ENCODE results near the gene WDR36. TPM values are rescaled to one million over a fixed set of nuclear protein-coding genes. Genes with fewer than 3 reads are reported as not detected.

WDR36 gene
- polyA plus RNA-seq, 1 of the 3 experiments (the other 2 are of a cell fraction): 6.7 TPM

GRCh38 chr5:111144352-111144930 is 52.3 kb downstream of the WDR36 start:
- CTCF ChIA-PET: no interaction called here
- H3K9me2 ChIP-seq: no peaks in the 10 kb centered on the region
- DNase-seq: no peak
- H3K9ac ChIP-seq: no peak overlapping the region
- no peaks in the 10 kb centered on the region for H3K27me3 ChIP-seq (ENCODE audit: insufficient read depth)
- no peak overlapping the region for H3K4me3 ChIP-seq (ENCODE audit: low read depth in 2 of 2, low read length in 1 of 2)
- 74% methylated on average over 1 of the region's 1 CpG for WGBS (ENCODE audit: low lambda C conversion rate)
- no peak overlapping the region for H3K27ac ChIP-seq (ENCODE audit: low read depth in 2 of 2, low read length in 1 of 2)
- no peak overlapping the region for H2AFZ ChIP-seq (ENCODE audit: low read depth)
- no peaks in the 10 kb centered on the region for H3K9me3 ChIP-seq
- TF ChIP-seq NFIC (IDR thresholded peaks at IDR 0.05; ENCODE audit: borderline replicate concordance) (no peak), JUND (IDR thresholded peaks at IDR 0.05) (no peak), MEF2A (IDR thresholded peaks at IDR 0.05; ENCODE audit: borderline replicate concordance, low read depth) (no peak), ELF1 (IDR thresholded peaks at IDR 0.05) (no peak), GATA2 (CRISPR knock-in tag; IDR thresholded peaks at IDR 0.05) (no peak), EP300 (IDR thresholded peaks at IDR 0.05; ENCODE audit: borderline replicate concordance in 1 of 2, low read depth in 1 of 2, low read length in 1 of 2) (no peak), EZH2phosphoT487 (IDR thresholded peaks at IDR 0.05; ENCODE audit: borderline replicate concordance, low read depth) (no peak), POLR2AphosphoS5 (IDR thresholded peaks at IDR 0.05; ENCODE audit: low read depth, low read length) (no peak), USF2 (IDR thresholded peaks at IDR 0.05; ENCODE audit: borderline replicate concordance, low read depth, low read length) (no peak), FOSL2 (IDR thresholded peaks at IDR 0.05; ENCODE audit: borderline replicate concordance, low read depth) (no peak)
- no peaks in the 10 kb centered on the region for H3K79me2 ChIP-seq (ENCODE audit: insufficient read depth)
- no peak overlapping the region for H3K4me2 ChIP-seq
- POLR2A ChIA-PET: no interaction called here
- H3K36me3 ChIP-seq (replicated peaks in 1 of 2; ENCODE audit: control insufficient read depth in 1 of 2, insufficient read depth in 2 of 2, low read length in 1 of 2): no peaks in the 10 kb centered on the region
- H4K20me1 ChIP-seq (ENCODE audit: insufficient read depth): no peaks in the 10 kb centered on the region
- no peaks in the 10 kb centered on the region for H3K4me1 ChIP-seq (ENCODE audit: control insufficient read depth in 1 of 2, insufficient read depth in 2 of 2, low read depth in 1 of 2, low read length in 1 of 2)
- no peaks in the 10 kb centered on the region for H3F3A ChIP-seq (replicated peaks; ENCODE audit: insufficient read depth)

DNA sequence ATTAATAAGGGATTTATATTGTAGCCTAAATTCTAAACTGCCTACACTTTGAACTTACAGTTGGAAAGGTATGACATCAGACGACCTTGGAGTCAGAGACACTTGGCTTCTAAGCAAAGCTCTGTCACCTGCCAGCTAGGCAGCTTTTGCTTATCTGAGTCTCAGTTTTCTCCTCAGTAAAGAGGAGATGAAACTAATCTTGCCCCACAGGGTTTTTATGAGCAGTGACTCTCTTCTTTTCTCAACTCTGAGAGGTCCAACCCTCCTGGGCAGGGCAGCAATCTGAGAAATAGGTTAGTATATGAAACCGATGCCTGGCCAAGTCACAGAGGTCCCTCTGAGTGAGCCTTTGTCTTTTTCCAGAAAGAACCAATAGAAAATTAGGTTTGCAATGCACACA is 53.9 kb downstream of the WDR36 start:
- DNase-seq: no peak
- Histone ChIP-seq H3K4me2 (no peak overlapping the region), H3F3A (replicated peaks; ENCODE audit: insufficient read depth) (no peaks in the 10 kb centered on the region), H3K9me2 (no peaks in the 10 kb centered on the region), H3K4me3 (ENCODE audit: low read depth in 2 of 2, low read length in 1 of 2) (no peak overlapping the region), H2AFZ (ENCODE audit: low read depth) (no peak overlapping the region), H3K27ac (ENCODE audit: low read depth in 2 of 2, low read length in 1 of 2) (no peak overlapping the region), H3K9ac (no peak overlapping the region), H3K9me3 (no peaks in the 10 kb centered on the region), H3K79me2 (ENCODE audit: insufficient read depth) (no peaks in the 10 kb centered on the region), H3K36me3 (replicated peaks in 1 of 2; ENCODE audit: control insufficient read depth in 1 of 2, insufficient read depth in 2 of 2, low read length in 1 of 2) (no peaks in the 10 kb centered on the region), H3K4me1 (ENCODE audit: control insufficient read depth in 1 of 2, insufficient read depth in 2 of 2, low read depth in 1 of 2, low read length in 1 of 2) (no peaks in the 10 kb centered on the region), H4K20me1 (ENCODE audit: insufficient read depth) (no peaks in the 10 kb centered on the region), H3K27me3 (ENCODE audit: insufficient read depth) (no peaks in the 10 kb centered on the region)
- POLR2A ChIA-PET: no interaction called here
- 68% methylated on average over 2 of the region's 2 CpGs for WGBS (ENCODE audit: low lambda C conversion rate)
- CTCF ChIA-PET: no interaction called here
- TF ChIP-seq MAX (IDR thresholded peaks at IDR 0.05; ENCODE audit: low read depth) (no peak), NFIC (IDR thresholded peaks at IDR 0.05; ENCODE audit: borderline replicate concordance) (no peak), MXI1 (IDR thresholded peaks at IDR 0.05; ENCODE audit: low read depth, low read length) (no peak), EP300 (IDR thresholded peaks at IDR 0.05; ENCODE audit: borderline replicate concordance in 1 of 2, low read depth in 1 of 2, low read length in 1 of 2) (no peak), FOSL2 (IDR thresholded peaks at IDR 0.05; ENCODE audit: borderline replicate concordance, low read depth) (no peak), FOXM1 (IDR thresholded peaks at IDR 0.05; ENCODE audit: low read depth) (no peak), IRF3 (IDR thresholded peaks at IDR 0.05; ENCODE audit: low read depth, low read length) (no peak), GABPA (IDR thresholded peaks at IDR 0.05; ENCODE audit: low read depth) (no peak), USF2 (IDR thresholded peaks at IDR 0.05; ENCODE audit: borderline replicate concordance, low read depth, low read length) (no peak), RFX5 (IDR thresholded peaks at IDR 0.05; ENCODE audit: low read length) (no peak), SMC3 (IDR thresholded peaks at IDR 0.05; ENCODE audit: low read depth, low read length) (no peak), POLR2AphosphoS5 (IDR thresholded peaks at IDR 0.05; ENCODE audit: low read depth, low read length) (no peak), TEAD4 (IDR thresholded peaks at IDR 0.05; ENCODE audit: borderline replicate concordance, insufficient read depth) (no peak), RCOR1 (IDR thresholded peaks at IDR 0.05; ENCODE audit: low read length) (no peak), JUND (IDR thresholded peaks at IDR 0.05) (no peak), TCF12 (IDR thresholded peaks at IDR 0.05) (no peak), GATA2 (CRISPR knock-in tag; IDR thresholded peaks at IDR 0.05) (no peak), PBX3 (IDR thresholded peaks at IDR 0.05) (no peak)
- TF ChIP-seq, protein P1, sequence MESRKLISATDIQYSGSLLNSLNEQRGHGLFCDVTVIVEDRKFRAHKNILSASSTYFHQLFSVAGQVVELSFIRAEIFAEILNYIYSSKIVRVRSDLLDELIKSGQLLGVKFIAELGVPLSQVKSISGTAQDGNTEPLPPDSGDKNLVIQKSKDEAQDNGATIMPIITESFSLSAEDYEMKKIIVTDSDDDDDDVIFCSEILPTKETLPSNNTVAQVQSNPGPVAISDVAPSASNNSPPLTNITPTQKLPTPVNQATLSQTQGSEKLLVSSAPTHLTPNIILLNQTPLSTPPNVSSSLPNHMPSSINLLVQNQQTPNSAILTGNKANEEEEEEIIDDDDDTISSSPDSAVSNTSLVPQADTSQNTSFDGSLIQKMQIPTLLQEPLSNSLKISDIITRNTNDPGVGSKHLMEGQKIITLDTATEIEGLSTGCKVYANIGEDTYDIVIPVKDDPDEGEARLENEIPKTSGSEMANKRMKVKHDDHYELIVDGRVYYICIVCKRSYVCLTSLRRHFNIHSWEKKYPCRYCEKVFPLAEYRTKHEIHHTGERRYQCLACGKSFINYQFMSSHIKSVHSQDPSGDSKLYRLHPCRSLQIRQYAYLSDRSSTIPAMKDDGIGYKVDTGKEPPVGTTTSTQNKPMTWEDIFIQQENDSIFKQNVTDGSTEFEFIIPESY (IDR thresholded peaks at IDR 0.05; ENCODE audit: borderline replicate concordance, low read depth): no peak

All from SK-N-SH (cell line).